Measurements from ENCODE around the gene IL32.

- TF ChIP-seq CTCF (IDR thresholded peaks at IDR 0.05) (no peak), POLR2A (IDR thresholded peaks at IDR 0.05) (no peak)
These were observed 13.9 kb upstream of the IL32 start for GRCh38 chr16:3051494-3051893.
